H1 (cell line): ENCODE results near the gene PEAK3. TPM values are rescaled to one million over a fixed set of nuclear protein-coding genes. Genes with fewer than 3 reads are reported as not detected.
A peak's percentile ranks its signal among the peaks of the same experiment; 100 is the strongest.

ENCODE experiments used
- CTCF ChIA-PET: fragments of 300-600 bp; sonication (Branson Sonifier 250); formaldehyde crosslinking; loops from one replicate; lab custom pipeline; 2021; ENCODE audit not compliant: partially characterized antibody; lab: Charles Lee
- POLR2A ChIA-PET: fragments of 300-600 bp; sonication (Branson Sonifier 250); formaldehyde crosslinking; loops from one replicate; lab custom pipeline; 2021; ENCODE audit warnings: inconsistent platforms; ENCODE audit not compliant: partially characterized antibody; lab: Charles Lee
- DNase-seq, 2 experiments: peaks; one replicate each; pipeline versions ENCODE4 v3.0.0 to v3.0.0-alpha.2; 2010 to 2022; ENCODE audit warnings: low spot score in 2 of 2, low read depth in 1 of 2, mixed read lengths in 1 of 2
- FAIRE-seq: peaks from 2 replicates; lab custom pipeline; 2011; peaks lifted over from hg19 to GRCh38; lab: Jason Lieb, UNC
- H2AFZ ChIP-seq: 2 replicates; pipeline ENCODE4 v1.8.1; 2012; ENCODE audit warnings: low read length, inconsistent platforms
- H2AK5ac ChIP-seq: 2 replicates; pipeline ENCODE4 v1.6.1; 2013; ENCODE audit warnings: low read depth, low read length
- H2BK120ac ChIP-seq: replicated peaks from 2 replicates; pipeline ENCODE3; 2013; ENCODE audit warnings: low read depth, low read length, inconsistent platforms
- H2BK12ac ChIP-seq: 2 replicates; pipeline ENCODE4 v1.6.1; 2013; ENCODE audit warnings: low read depth, low read length
- H2BK15ac ChIP-seq: 2 replicates; pipeline ENCODE4 v1.6.1; 2013; ENCODE audit warnings: low read length
- H2BK20ac ChIP-seq: 2 replicates; pipeline ENCODE4 v1.6.1; 2013; ENCODE audit warnings: low read length
- H2BK5ac ChIP-seq: 2 replicates; pipeline ENCODE4 v1.6.1; 2013; ENCODE audit warnings: low read depth, low read length
- H3K14ac ChIP-seq: 2 replicates; pipeline ENCODE4 v1.6.1; 2013; ENCODE audit warnings: inconsistent platforms; ENCODE audit not compliant: insufficient read length
- H3K18ac ChIP-seq: 2 replicates; pipeline ENCODE4 v1.6.1; 2013; ENCODE audit warnings: low read length; ENCODE audit errors: extremely low read depth
- H3K23ac ChIP-seq: 2 replicates; pipeline ENCODE4 v1.6.1; 2013; ENCODE audit warnings: inconsistent platforms; ENCODE audit not compliant: insufficient read length
- H3K23me2 ChIP-seq: 2 replicates; pipeline ENCODE4 v1.6.1; 2013; ENCODE audit warnings: low read depth, low read length
- H3K27ac ChIP-seq: 2 replicates; pipeline ENCODE4 v1.6.1; 2011; ENCODE audit warnings: low read depth, low read length, inconsistent platforms
- H3K27me3 ChIP-seq, 4 experiments: replicated peaks in 1 of 4; 1 replicate in 1 of 4; 2 replicates in 3 of 4; pipeline versions ENCODE4 v1.6.1 to v1.8.1; 2011 to 2013; ENCODE audit warnings: low read length in 3 of 4, mild to moderate bottlenecking in 3 of 4, inconsistent platforms in 2 of 4, mixed read lengths in 2 of 4, moderate library complexity in 1 of 4; ENCODE audit not compliant: control insufficient read depth in 3 of 4, insufficient read depth in 3 of 4; ENCODE audit errors: extremely low read depth in 1 of 4
- H3K36me3 ChIP-seq, 4 experiments: 2 replicates each; pipeline versions ENCODE4 v1.6.1 to v1.8.1; 2011 to 2013; ENCODE audit warnings: mild to moderate bottlenecking in 4 of 4, low read length in 3 of 4, moderate library complexity in 2 of 4, control low read depth in 1 of 4, inconsistent platforms in 1 of 4; ENCODE audit not compliant: insufficient read depth in 4 of 4, control insufficient read depth in 2 of 4
- H3K4ac ChIP-seq: replicated peaks from 2 replicates; pipeline ENCODE3; 2013; ENCODE audit warnings: low read length, low read depth, mixed read lengths, inconsistent platforms; ENCODE audit not compliant: insufficient read length
- H3K4me1 ChIP-seq, 4 experiments: replicated peaks in 1 of 4; 1 replicate in 1 of 4; 2 replicates in 3 of 4; pipeline versions ENCODE4 v1.6.1 to v1.8.1; 2011 to 2013; ENCODE audit warnings: low read length in 3 of 4, inconsistent platforms in 2 of 4, mixed read lengths in 1 of 4; ENCODE audit not compliant: insufficient read depth in 4 of 4, control insufficient read depth in 3 of 4
- H3K4me2 ChIP-seq, 2 experiments: 2 replicates each; pipeline versions ENCODE4 v1.6.1 to v1.8.1; 2011 to 2013; ENCODE audit warnings: low read depth in 2 of 2, low read length in 2 of 2, control low read depth in 1 of 2, inconsistent platforms in 1 of 2, mild to moderate bottlenecking in 1 of 2; ENCODE audit not compliant: insufficient read depth in 1 of 2
- H3K4me3 ChIP-seq, 4 experiments: fragments of 200-600, 300-600 bp in 1 of 4; sonication (generic), shearing (Covaris generic), sonication (Bioruptor Twin) in 1 of 4; 2 replicates each; pipeline versions ENCODE4 v1.5.1 to v1.8.1; 2011 to 2016; ENCODE audit warnings: low read length in 4 of 4, low read depth in 3 of 4, control low read depth in 2 of 4, inconsistent platforms in 2 of 4, mild to moderate bottlenecking in 2 of 4, mixed read lengths in 1 of 4, moderate library complexity in 1 of 4; ENCODE audit not compliant: insufficient read depth in 2 of 4; ENCODE audit errors: extremely low read depth in 1 of 4
- H3K56ac ChIP-seq: replicated peaks from 2 replicates; pipeline ENCODE3; 2013; ENCODE audit warnings: low read depth, mild to moderate bottlenecking, mixed read lengths, low read length, inconsistent platforms; ENCODE audit not compliant: insufficient read length
- H3K79me1 ChIP-seq: 2 replicates; pipeline ENCODE4 v1.6.1; 2013; ENCODE audit warnings: low read depth, low read length, control low read depth
- H3K79me2 ChIP-seq, 2 experiments: 2 replicates each; pipeline versions ENCODE4 v1.6.1 to v1.8.1; 2012 to 2013; ENCODE audit warnings: low read length in 2 of 2, mild to moderate bottlenecking in 2 of 2, inconsistent platforms in 1 of 2; ENCODE audit not compliant: insufficient read depth in 2 of 2, control insufficient read depth in 1 of 2
- H3K9ac ChIP-seq, 4 experiments: replicated peaks in 1 of 4; 1 replicate in 1 of 4; 2 replicates in 3 of 4; pipeline versions ENCODE4 v1.6.1 to v1.8.1; 2011 to 2013; ENCODE audit warnings: low read depth in 3 of 4, low read length in 3 of 4, control low read depth in 2 of 4, mild to moderate bottlenecking in 2 of 4, moderate library complexity in 2 of 4, inconsistent platforms in 1 of 4; ENCODE audit errors: extremely low read depth in 1 of 4
- H3K9me3 ChIP-seq, 2 experiments: 2 replicates each; pipeline versions ENCODE4 v1.6.1 to v1.8.1; 2012 to 2013; ENCODE audit warnings: mild to moderate bottlenecking in 2 of 2, moderate library complexity in 2 of 2, control low read depth in 1 of 2, inconsistent platforms in 1 of 2, low read depth in 1 of 2, low read length in 1 of 2, mixed read lengths in 1 of 2; ENCODE audit not compliant: insufficient read depth in 2 of 2
- H4K20me1 ChIP-seq, 2 experiments: replicated peaks in 1 of 2; 2 replicates each; pipeline versions ENCODE3 to v1.8.1; 2011 to 2013; ENCODE audit warnings: inconsistent platforms in 2 of 2, low read length in 2 of 2, mild to moderate bottlenecking in 1 of 2; ENCODE audit not compliant: insufficient read depth in 2 of 2, control insufficient read depth in 1 of 2
- H4K5ac ChIP-seq: 2 replicates; pipeline ENCODE4 v1.6.1; 2013; ENCODE audit warnings: low read length, low read depth, mixed read lengths, inconsistent platforms; ENCODE audit not compliant: insufficient read length
- H4K8ac ChIP-seq: 2 replicates; pipeline ENCODE4 v1.8.0; 2013; ENCODE audit warnings: mild to moderate bottlenecking, moderate library complexity, low read length, inconsistent platforms; ENCODE audit not compliant: insufficient read depth; ENCODE audit errors: extremely low read depth
- H4K91ac ChIP-seq: replicated peaks from 2 replicates; pipeline ENCODE3; 2013; ENCODE audit warnings: low read length, mixed read lengths, inconsistent platforms; ENCODE audit not compliant: insufficient read length
- ATF3 ChIP-seq: IDR thresholded peaks from 2 replicates; pipeline ENCODE4 v1.6.1; 2011; ENCODE audit warnings: low read depth, mild to moderate bottlenecking, low read length; ENCODE audit not compliant: insufficient read depth
- CEBPB ChIP-seq: IDR thresholded peaks from 2 replicates; pipeline ENCODE4 v1.6.1; 2012; ENCODE audit warnings: low read depth, low read length
- HDAC6 ChIP-seq: IDR thresholded peaks from one replicate; pipeline ENCODE4 v1.7.1; 2012; ENCODE audit warnings: low read depth, mild to moderate bottlenecking, inconsistent platforms, low read length, moderate library complexity
- MAX ChIP-seq: IDR thresholded peaks from 2 replicates; pipeline ENCODE4 v1.6.1; 2012; ENCODE audit warnings: inconsistent platforms
- RBBP5 ChIP-seq: IDR thresholded peaks from 2 replicates; pipeline ENCODE4 v1.7.1; 2012; ENCODE audit warnings: low read depth, mild to moderate bottlenecking, inconsistent platforms, low read length, moderate library complexity, borderline replicate concordance
- RFX5 ChIP-seq: IDR thresholded peaks from 2 replicates; pipeline ENCODE4 v1.6.1; 2011; ENCODE audit warnings: low read depth, low read length, improper control_type of control experiment, borderline replicate concordance
- SIN3A ChIP-seq, 2 experiments: IDR thresholded peaks in 1 of 2; conservative IDR thresholded peaks in 1 of 2; 2 replicates each; pipeline ENCODE4 v1.6.1; 2011 to 2012; ENCODE audit warnings: low read length in 2 of 2, improper control_type of control experiment in 1 of 2, low read depth in 1 of 2, mild to moderate bottlenecking in 1 of 2
- SP1 ChIP-seq: IDR thresholded peaks from 2 replicates; pipeline ENCODE4 v1.6.1; 2011; ENCODE audit warnings: low read depth, low read length
- TAF1 ChIP-seq: IDR thresholded peaks from 2 replicates; pipeline ENCODE4 v1.6.1; 2011; ENCODE audit warnings: mild to moderate bottlenecking, low read depth, low read length
- YY1 ChIP-seq: IDR thresholded peaks from 2 replicates; pipeline ENCODE4 v1.6.1; 2011; ENCODE audit warnings: low read depth, mild to moderate bottlenecking, low read length
- WGBS, 2 experiments: shearing (Covaris generic) in 1 of 2; methylation state at CpG; one replicate each; pipeline versions ENCODE4 v1.1.6 to v1.1.7; 2013 to 2015; ENCODE audit warnings: low lambda C conversion rate in 2 of 2, mixed read lengths in 2 of 2, inconsistent platforms in 1 of 2, low coverage in 1 of 2, missing lambda C conversion rate in 1 of 2; ENCODE audit not compliant: insufficient replicate concordance in 2 of 2, insufficient coverage in 1 of 2, insufficient read length in 1 of 2; ENCODE audit errors: extremely low coverage in 1 of 2, missing lambda C conversion rate in 1 of 2; 5-methylcytosine and 5-hydroxymethylcytosine counted together
- polyA plus RNA-seq, 7 experiments: library from polyadenylated mRNA; depleted of rRNA in 3 of 7; stranded (reverse) in 5 of 7; unstranded in 2 of 7; fragments of >200 nt in 5 of 7; fragments of 200-250 nt in 2 of 7; gene quantifications; 1 replicate in 5 of 7; 2 replicates in 1 of 7; 4 replicates in 1 of 7; pipeline versions ENCODE4 v1.2.1 to v1.2.3, GENCODE V29; 2011 to 2013; ENCODE audit warnings: missing spikeins in 2 of 7, mixed read lengths in 2 of 7
- total RNA-seq: library from RNA; stranded (reverse); fragmentation: NEBNext Ultra II Directional; extraction: Animal tissue kit (Norgen Biotek cat#: 25700); gene quantifications from 2 replicates; pipeline ENCODE4 v1.2.1, GENCODE V29; 2021

PEAK3 gene
- total and polyA plus RNA-seq, 2 of the 8 experiments (the other 6 are each of a cell fraction or from before 2014, with no cell fraction given) = not detected

GRCh38 chr19:2270423-2271233, 11.3 kb downstream of the PEAK3 start:
- no peak overlapping the region for H2BK12ac ChIP-seq
- ChIA-PET POLR2A (interaction anchor here (0.6 to 23.4 kb wide), 34 partner anchors 9 to 333 kb away, joined by 3 to 330 read pairs (median 5); partner anchors contain the start of genes AMH, DOT1L, JSRP1 and PLEKHJ1), CTCF (interaction anchor here (1.2 to 5.3 kb wide), 3 partner anchors 8 to 45 kb away, joined by 3 to 35 read pairs (median 12); no protein-coding TSS in a partner anchor)
- no peak overlapping the region for H3K4ac ChIP-seq
- H3K27ac ChIP-seq = peak overlapping the region; percentile 76
- peaks cover 0 to 20% (median 7%) of the 10 kb centered on the region in 4 experiments; a peak in 5 of 7 replicates for H3K4me1 ChIP-seq
- H2BK15ac ChIP-seq = no peak overlapping the region
- peak overlapping the region; percentile 88 for H4K8ac ChIP-seq
- H4K5ac ChIP-seq = peak overlapping the region; percentile 67
- peak overlapping the region; percentile 78 for H2BK5ac ChIP-seq
- no peaks in the 10 kb centered on the region for H3K27me3 ChIP-seq
- no peaks in the 10 kb centered on the region for H3K9me3 ChIP-seq
- no peak overlapping the region for H3K14ac ChIP-seq
- no peak overlapping the region for H2BK20ac ChIP-seq
- no peak for DNase-seq
- FAIRE-seq = no peak
- H4K91ac ChIP-seq = no peak overlapping the region
- peaks cover 5% of the 10 kb centered on the region; the same call in 1 of the 2 replicates for H3K23me2 ChIP-seq
- H3K56ac ChIP-seq = peak overlapping the region; percentile 59
- H2BK120ac ChIP-seq = no peak overlapping the region
- peak overlapping the region; percentile 71 for H3K18ac ChIP-seq
- peaks cover 3% of the 10 kb centered on the region; the same call in 1 of the 2 replicates for H3K79me1 ChIP-seq
- H3K4me3 ChIP-seq = peak overlapping the region; percentile 87 to 100 (median 94)
- H3K36me3 ChIP-seq = peaks cover 3 to 23% (median 9%) of the 10 kb centered on the region in 4 experiments; a peak in 5 of 8 replicates
- H3K4me2 ChIP-seq = peak overlapping the region; percentile 65 to 73
- H3K79me2 ChIP-seq = peaks cover 20 to 40% of the 10 kb centered on the region in 2 experiments; a peak in 3 of 4 replicates
- H3K9ac ChIP-seq = peak overlapping the region; percentile 88 to 95 (median 90)
- H2AFZ ChIP-seq = no peak overlapping the region
- peaks cover 22 to 30% of the 10 kb centered on the region in 2 experiments for H4K20me1 ChIP-seq
- no peak overlapping the region for H3K23ac ChIP-seq
- WGBS, 2 experiments = 0% methylated on average over 31 of the region's 88 CpGs; no CpG with 5 or more reads in 1 of the 2 experiments
- H2AK5ac ChIP-seq = no peak overlapping the region
- TF ChIP-seq SIN3A (conservative IDR thresholded peaks at IDR 0.05 in 1 of 2, IDR thresholded peaks at IDR 0.05 in 1 of 2; ENCODE audit: low read depth in 1 of 2, low read length in 2 of 2) (peak in 1 of 2 experiments; percentile 71; a peak in 2 of 4 replicates), SP1 (no peak), ATF3 (peak; percentile 16; the same call in 1 of the 2 replicates), RBBP5 (no peak), YY1 (peak; percentile 92), HDAC6 (no peak), RFX5 (no peak), MAX (no peak), CEBPB (peak; percentile 81), TAF1 (peak; percentile 46; the same call in 1 of the 2 replicates)
